Glutamatergic neuron (in vitro differentiated cells): Measurements from ENCODE around the gene BRSK2. TPM values are rescaled to one million over a fixed set of nuclear protein-coding genes. Genes with fewer than 3 reads are reported as not detected.

Experiments
- DNase-seq: peaks from one replicate; pipeline ENCODE4 v3.0.0; 2022
- H3K27ac Mint-ChIP-seq: one replicate; pipeline ENCODE4 v1.8.0; 2020; ENCODE audit warnings: mild to moderate bottlenecking, mixed read lengths, inconsistent platforms; ENCODE audit not compliant: unreplicated experiment
- H3K27me3 Mint-ChIP-seq: one replicate; pipeline ENCODE4 v1.8.0; 2020; ENCODE audit warnings: mild to moderate bottlenecking, moderate library complexity, mixed read lengths, inconsistent platforms; ENCODE audit not compliant: unreplicated experiment
- H3K36me3 Mint-ChIP-seq: one replicate; pipeline ENCODE4 v1.8.0; 2020; ENCODE audit warnings: mild to moderate bottlenecking, mixed read lengths, inconsistent platforms; ENCODE audit not compliant: unreplicated experiment
- H3K4me1 Mint-ChIP-seq: one replicate; pipeline ENCODE4 v1.8.0; 2020; ENCODE audit warnings: mild to moderate bottlenecking, low read depth, mixed read lengths, inconsistent platforms; ENCODE audit not compliant: unreplicated experiment
- H3K4me3 Mint-ChIP-seq: one replicate; pipeline ENCODE4 v1.8.0; 2020; ENCODE audit warnings: mild to moderate bottlenecking, mixed read lengths, inconsistent platforms; ENCODE audit not compliant: unreplicated experiment
- H3K9me3 Mint-ChIP-seq: one replicate; pipeline ENCODE4 v1.8.0; 2020; ENCODE audit warnings: mild to moderate bottlenecking, moderate library complexity, mixed read lengths, inconsistent platforms; ENCODE audit not compliant: unreplicated experiment
- total RNA-seq: library from RNA; stranded (reverse); fragmentation: NEBNext Ultra II Directional; extraction: Animal tissue kit (Norgen Biotek cat#: 25700); gene quantifications from one replicate; pipeline ENCODE4 v1.2.1, GENCODE V29; 2021; ENCODE audit not compliant: unreplicated experiment
- TF ChIP-seq, protein P1 (sequence below): fragments of 200-600 bp; sonication (generic); IDR thresholded peaks from one replicate; pipeline ENCODE4 v1.5.0; 2021; ENCODE audit not compliant: partially characterized antibody, unreplicated experiment

BRSK2 gene
- total RNA-seq, 1 donor from 2014 or later: 207 TPM

DNA sequence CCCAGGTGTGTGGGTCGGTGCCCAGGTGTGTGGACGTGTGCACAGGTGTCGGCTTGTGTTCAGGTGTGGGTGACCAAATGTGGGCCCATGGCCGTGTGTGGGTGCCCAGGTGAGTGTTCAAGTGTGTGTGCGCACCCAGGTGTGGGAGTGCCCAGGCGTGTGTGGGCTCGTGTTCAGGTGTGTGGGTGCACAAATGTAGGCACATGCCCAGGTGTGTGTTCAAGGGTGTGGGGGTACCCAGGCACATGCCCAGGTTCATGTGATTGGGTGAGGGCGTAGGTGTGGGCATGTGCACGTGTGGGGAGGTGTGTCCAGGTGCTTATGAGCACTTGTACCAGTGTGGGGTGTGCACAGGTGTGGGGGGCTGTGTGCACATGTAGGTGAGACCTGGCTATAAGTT is 54.0 kb downstream of the BRSK2 start:
- DNase-seq: no peak
- H3K9me3 Mint-ChIP-seq: peaks cover 6% of the 10 kb centered on the region
- TF ChIP-seq, protein P1, sequence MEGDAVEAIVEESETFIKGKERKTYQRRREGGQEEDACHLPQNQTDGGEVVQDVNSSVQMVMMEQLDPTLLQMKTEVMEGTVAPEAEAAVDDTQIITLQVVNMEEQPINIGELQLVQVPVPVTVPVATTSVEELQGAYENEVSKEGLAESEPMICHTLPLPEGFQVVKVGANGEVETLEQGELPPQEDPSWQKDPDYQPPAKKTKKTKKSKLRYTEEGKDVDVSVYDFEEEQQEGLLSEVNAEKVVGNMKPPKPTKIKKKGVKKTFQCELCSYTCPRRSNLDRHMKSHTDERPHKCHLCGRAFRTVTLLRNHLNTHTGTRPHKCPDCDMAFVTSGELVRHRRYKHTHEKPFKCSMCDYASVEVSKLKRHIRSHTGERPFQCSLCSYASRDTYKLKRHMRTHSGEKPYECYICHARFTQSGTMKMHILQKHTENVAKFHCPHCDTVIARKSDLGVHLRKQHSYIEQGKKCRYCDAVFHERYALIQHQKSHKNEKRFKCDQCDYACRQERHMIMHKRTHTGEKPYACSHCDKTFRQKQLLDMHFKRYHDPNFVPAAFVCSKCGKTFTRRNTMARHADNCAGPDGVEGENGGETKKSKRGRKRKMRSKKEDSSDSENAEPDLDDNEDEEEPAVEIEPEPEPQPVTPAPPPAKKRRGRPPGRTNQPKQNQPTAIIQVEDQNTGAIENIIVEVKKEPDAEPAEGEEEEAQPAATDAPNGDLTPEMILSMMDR: no peak
- H3K36me3 Mint-ChIP-seq: no peaks in the 10 kb centered on the region
- peak overlapping the region; percentile 33 for H3K27ac Mint-ChIP-seq
- no peak overlapping the region for H3K4me3 Mint-ChIP-seq
- peaks cover 2% of the 10 kb centered on the region for H3K27me3 Mint-ChIP-seq
- no peaks in the 10 kb centered on the region for H3K4me1 Mint-ChIP-seq

DNA sequence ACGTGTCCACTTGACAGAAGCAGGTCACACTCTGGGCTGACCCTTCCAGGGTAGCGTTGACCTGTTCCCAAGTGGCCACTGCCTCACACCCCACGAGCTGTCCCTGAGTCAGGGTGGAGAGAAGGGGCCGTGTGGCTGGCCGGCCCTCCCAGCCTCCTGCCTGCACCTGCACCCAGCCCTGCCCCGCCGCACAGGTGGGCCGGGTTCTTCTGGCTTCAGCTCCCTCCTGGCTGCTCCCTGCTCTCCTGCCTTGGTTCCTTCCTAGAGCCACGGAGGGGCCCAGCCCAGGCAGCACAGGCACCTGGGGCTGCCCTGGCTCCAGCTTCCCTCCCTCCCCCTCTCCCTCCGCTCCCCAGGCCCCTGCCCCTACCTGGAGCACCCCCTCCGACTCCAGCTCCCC is 54.6 kb downstream of the BRSK2 start:
- Mint-ChIP-seq H3K4me3 (no peak overlapping the region), H3K9me3 (peaks cover 6% of the 10 kb centered on the region), H3K27me3 (peaks cover 2% of the 10 kb centered on the region), H3K27ac (no peak overlapping the region), H3K36me3 (no peaks in the 10 kb centered on the region), H3K4me1 (no peaks in the 10 kb centered on the region)
- DNase-seq: no peak
- TF ChIP-seq, protein P1: no peak

DNA sequence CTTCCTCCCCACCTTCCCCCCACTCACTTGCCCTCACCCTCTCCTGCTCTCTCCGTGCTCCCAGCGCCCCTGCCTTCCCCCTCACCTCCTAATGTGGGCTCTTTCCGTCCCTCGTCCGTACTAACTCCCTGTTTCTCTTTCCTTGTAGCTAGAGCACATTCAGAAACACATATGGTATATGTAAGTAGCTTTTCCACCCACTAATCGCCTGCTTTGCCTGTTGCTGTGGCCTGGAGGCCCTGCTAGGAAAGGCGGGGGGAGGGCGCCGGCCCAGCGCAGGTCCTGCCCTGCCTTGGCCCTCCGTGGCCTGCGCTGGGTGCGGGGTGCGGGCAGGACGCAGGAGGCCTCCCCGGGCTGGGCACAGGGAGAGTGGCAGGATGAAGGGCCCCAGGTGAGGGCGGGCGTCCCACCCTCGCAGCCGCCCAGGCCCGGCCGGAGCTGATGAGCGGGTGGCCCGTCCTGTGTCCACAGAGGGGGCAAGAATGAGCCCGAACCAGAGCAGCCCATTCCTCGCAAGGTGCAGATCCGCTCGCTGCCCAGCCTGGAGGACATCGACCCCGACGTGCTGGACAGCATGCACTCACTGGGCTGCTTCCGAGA is 55.2 kb downstream of the BRSK2 start:
- TF ChIP-seq, protein P1: no peak
- Mint-ChIP-seq H3K9me3 (peaks cover 6% of the 10 kb centered on the region), H3K27ac (no peak overlapping the region), H3K4me3 (no peak overlapping the region), H3K27me3 (peaks cover 2% of the 10 kb centered on the region), H3K36me3 (no peaks in the 10 kb centered on the region), H3K4me1 (no peaks in the 10 kb centered on the region)
- no peak for DNase-seq

DNA sequence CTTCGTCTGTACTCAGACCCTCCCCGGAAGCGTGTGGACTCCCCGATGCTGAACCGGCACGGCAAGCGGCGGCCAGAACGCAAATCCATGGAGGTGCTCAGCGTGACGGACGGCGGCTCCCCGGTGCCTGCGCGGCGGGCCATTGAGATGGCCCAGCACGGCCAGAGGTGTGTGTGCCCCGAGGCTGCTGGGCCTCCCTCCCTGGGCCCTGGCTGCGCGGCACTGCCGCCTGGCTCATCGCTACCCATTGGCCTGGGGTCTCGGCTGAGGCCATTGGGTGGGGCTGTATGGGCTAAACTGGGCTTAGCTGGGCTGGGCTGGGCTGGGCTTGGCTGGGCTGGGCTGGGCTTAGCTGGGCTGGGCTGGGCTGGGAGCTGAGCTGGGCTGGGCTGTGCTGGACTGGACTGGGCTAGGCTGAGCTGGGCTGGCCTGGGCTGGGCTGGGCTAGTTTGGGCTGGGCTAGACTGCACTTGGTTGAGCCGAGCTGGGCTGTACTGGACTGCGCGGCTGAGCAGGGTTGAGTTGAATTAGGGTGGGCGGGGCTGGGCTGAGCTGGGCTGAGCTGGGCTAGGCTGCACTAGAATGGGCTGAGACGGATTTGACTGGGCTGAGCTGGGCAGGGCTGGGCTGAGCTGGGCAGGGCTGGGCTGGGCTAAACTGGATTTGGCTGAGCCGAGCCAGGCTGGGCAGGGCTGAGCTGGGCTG is 56.2 kb downstream of the BRSK2 start:
- TF ChIP-seq, protein P1: no peak
- Mint-ChIP-seq H3K36me3 (no peaks in the 10 kb centered on the region), H3K4me1 (no peaks in the 10 kb centered on the region), H3K27me3 (peaks cover 2% of the 10 kb centered on the region), H3K4me3 (no peak overlapping the region), H3K9me3 (peaks cover 6% of the 10 kb centered on the region), H3K27ac (no peak overlapping the region)
- DNase-seq: no peak

DNA sequence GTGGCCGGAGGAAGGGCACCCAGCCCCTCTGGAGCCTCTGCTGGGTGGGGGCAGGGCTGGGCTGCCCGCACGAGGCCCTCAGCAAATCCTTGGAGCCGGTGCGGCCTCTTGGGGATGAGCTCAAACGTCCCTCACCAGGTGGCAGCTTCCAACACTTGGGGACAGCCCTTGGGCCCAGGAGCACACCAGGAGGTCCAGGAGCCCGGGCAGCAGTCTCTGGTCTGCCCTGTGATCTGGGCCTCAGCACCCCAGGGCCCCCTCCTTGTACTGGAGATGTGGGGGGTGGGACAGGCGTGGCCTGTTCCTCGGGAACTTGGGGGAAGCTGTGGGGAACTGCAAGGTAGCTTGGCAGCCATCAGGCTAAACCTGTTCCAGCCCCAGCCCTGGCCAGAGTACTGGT is 56.9 kb downstream of the BRSK2 start:
- H3K36me3 Mint-ChIP-seq: no peaks in the 10 kb centered on the region

More for the DNA sequence above, 56.9 kb downstream of the BRSK2 start:
- H3K9me3 Mint-ChIP-seq: peaks cover 6% of the 10 kb centered on the region
- peaks cover 2% of the 10 kb centered on the region for H3K27me3 Mint-ChIP-seq
- no peak overlapping the region for H3K4me3 Mint-ChIP-seq
- DNase-seq: no peak
- no peak overlapping the region for H3K27ac Mint-ChIP-seq
- H3K4me1 Mint-ChIP-seq: no peaks in the 10 kb centered on the region
- TF ChIP-seq, protein P1: no peak
